Smooth muscle cell (in vitro differentiated cells): ENCODE results near the gene TSPAN9. TPM values are rescaled to one million over a fixed set of nuclear protein-coding genes. Genes with fewer than 3 reads are reported as not detected.

ENCODE experiments used
- DNase-seq: peaks from one replicate; lab custom pipeline; 2025; ENCODE audit not compliant: unreplicated experiment; lab: John Stamatoyannopoulos, UW
- H2AFZ ChIP-seq: fragments of 200-600 bp; sonication (generic); 2 replicates; pipeline ENCODE4 v1.6.0; 2016; ENCODE audit warnings: antibody characterized with exemption, low read depth, mild to moderate bottlenecking
- H3F3A ChIP-seq: fragments of 200-600 bp; sonication (generic); 2 replicates; pipeline ENCODE4 v1.6.0; 2017; ENCODE audit warnings: antibody characterized with exemption, low read depth
- H3K27ac ChIP-seq: fragments of 200-600 bp; sonication (generic); 2 replicates; pipeline ENCODE4 v1.5.1; 2016; ENCODE audit warnings: low read depth, mild to moderate bottlenecking
- H3K27me3 ChIP-seq: fragments of 200-600 bp; sonication (generic); 2 replicates; pipeline ENCODE4 v1.6.1; 2016; ENCODE audit warnings: low read depth, mild to moderate bottlenecking
- H3K36me3 ChIP-seq: fragments of 200-600 bp; sonication (generic); 2 replicates; pipeline ENCODE4 v1.5.1; 2016; ENCODE audit warnings: low read depth
- H3K4me1 ChIP-seq: fragments of 200-600 bp; sonication (generic); 2 replicates; pipeline ENCODE4 v1.5.1; 2016; ENCODE audit warnings: low read depth
- H3K4me2 ChIP-seq: fragments of 200-600 bp; sonication (generic); 2 replicates; pipeline ENCODE4 v1.6.0; 2016; ENCODE audit warnings: mild to moderate bottlenecking
- H3K4me3 ChIP-seq: fragments of 200-600 bp; sonication (generic); 2 replicates; pipeline ENCODE4 v1.5.1; 2016; ENCODE audit warnings: mild to moderate bottlenecking
- H3K79me2 ChIP-seq: fragments of 200-600 bp; sonication (generic); 2 replicates; pipeline ENCODE4 v1.6.0; 2016; ENCODE audit warnings: low read depth, mild to moderate bottlenecking
- H3K9ac ChIP-seq: fragments of 200-600 bp; sonication (generic); 2 replicates; pipeline ENCODE4 v1.6.0; 2016; ENCODE audit warnings: low read depth
- H3K9me3 ChIP-seq: fragments of 200-600 bp; sonication (generic); replicated peaks from 2 replicates; pipeline ENCODE4 v1.5.1; 2016; ENCODE audit warnings: low read depth
- H4K20me1 ChIP-seq: fragments of 200-600 bp; sonication (generic); 2 replicates; pipeline ENCODE4 v1.6.0; 2016; ENCODE audit warnings: low read depth
- CTCF ChIP-seq: fragments of 200-600 bp; sonication (generic); IDR thresholded peaks from 2 replicates; pipeline ENCODE4 v1.5.1; 2017; ENCODE audit warnings: borderline replicate concordance, mild to moderate bottlenecking, antibody characterized with exemption; ENCODE audit not compliant: insufficient read depth, poor library complexity, severe bottlenecking
- WGBS: methylation state at CpG from one replicate; pipeline ENCODE4 v1.1.7; 2016; ENCODE audit warnings: low lambda C conversion rate; 5-methylcytosine and 5-hydroxymethylcytosine counted together
- polyA plus RNA-seq: library from polyadenylated mRNA; unstranded; fragments of >200 nt; fragmentation: Nextera tagmentation; extraction: Ambion mirVana; gene quantifications from 2 replicates; pipeline ENCODE4 v1.2.1, GENCODE V29; 2016
- total RNA-seq: library from RNA; depleted of rRNA; stranded (reverse); fragments of >200 nt; gene quantifications from 2 replicates; pipeline ENCODE4 v1.2.3, GENCODE V29; 2014

The TSPAN9 gene
- total and polyA plus RNA-seq, 2 experiments from 2014 or later: 17.7 to 29.8 TPM

GRCh38 chr12:3207175-3207574 is 130.0 kb downstream of the TSPAN9 start:
- no peaks in the 10 kb centered on the region for H3K79me2 ChIP-seq
- no peaks in the 10 kb centered on the region for H3K27me3 ChIP-seq
- no peaks in the 10 kb centered on the region for H3K36me3 ChIP-seq
- H3K4me3 ChIP-seq: no peak overlapping the region
- H3K4me2 ChIP-seq: no peak overlapping the region
- H3K27ac ChIP-seq: no peak overlapping the region
- WGBS: 61% methylated on average over 7 of the region's 7 CpGs
- H3K9me3 ChIP-seq: no peaks in the 10 kb centered on the region
- H3F3A ChIP-seq: no peaks in the 10 kb centered on the region
- H3K4me1 ChIP-seq: peaks cover 8% of the 10 kb centered on the region
- H2AFZ ChIP-seq: no peak overlapping the region
- no peak overlapping the region for H3K9ac ChIP-seq
- TF ChIP-seq CTCF: no peak
- H4K20me1 ChIP-seq: peaks cover 76% of the 10 kb centered on the region
- DNase-seq: no peak

DNA sequence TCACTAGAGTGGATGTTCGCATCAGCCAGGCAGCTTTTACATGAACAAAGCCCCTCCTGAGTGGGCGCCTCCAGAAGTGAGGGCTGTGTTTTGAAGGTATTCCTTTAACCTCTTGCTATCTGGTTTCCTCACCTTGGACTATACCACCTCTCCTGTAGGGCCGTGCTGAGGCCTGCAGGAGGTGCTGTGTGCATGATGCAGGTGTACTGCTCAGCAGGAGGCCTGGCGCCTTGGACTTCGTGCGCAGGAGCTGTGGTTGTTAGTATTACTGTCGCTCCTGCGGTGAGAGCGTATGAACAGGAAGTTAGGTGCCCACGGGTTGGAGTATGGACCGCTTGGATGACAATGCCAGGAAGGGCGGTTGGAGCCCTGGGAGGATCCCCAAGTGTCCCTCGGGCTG is 130.7 kb downstream of the TSPAN9 start:
- no peak for TF ChIP-seq CTCF
- no peak for DNase-seq
- Histone ChIP-seq H3K79me2 (no peaks in the 10 kb centered on the region), H2AFZ (no peak overlapping the region), H3F3A (no peaks in the 10 kb centered on the region), H3K36me3 (no peaks in the 10 kb centered on the region), H3K27me3 (no peaks in the 10 kb centered on the region), H3K4me1 (peaks cover 8% of the 10 kb centered on the region), H3K4me3 (no peak overlapping the region), H3K9ac (no peak overlapping the region), H3K9me3 (no peaks in the 10 kb centered on the region), H3K27ac (no peak overlapping the region), H3K4me2 (no peak overlapping the region), H4K20me1 (peaks cover 74% of the 10 kb centered on the region)
- WGBS: 77% methylated on average over 13 of the region's 13 CpGs

- H3K9me3 ChIP-seq: no peaks in the 10 kb centered on the region
- H3K79me2 ChIP-seq: no peaks in the 10 kb centered on the region
- DNase-seq: no peak
- no peaks in the 10 kb centered on the region for H3K36me3 ChIP-seq
- 82% methylated on average over 9 of the region's 9 CpGs for WGBS
- no peak overlapping the region for H3K4me2 ChIP-seq
- peaks cover 34% of the 10 kb centered on the region for H3K4me1 ChIP-seq
- no peaks in the 10 kb centered on the region for H3K27me3 ChIP-seq
- H3K27ac ChIP-seq: no peak overlapping the region
- H2AFZ ChIP-seq: no peak overlapping the region
- H3K4me3 ChIP-seq: no peak overlapping the region
- peaks cover 9% of the 10 kb centered on the region for H3F3A ChIP-seq
- no peak for TF ChIP-seq CTCF
- peaks cover 41% of the 10 kb centered on the region for H4K20me1 ChIP-seq
- no peak overlapping the region for H3K9ac ChIP-seq
Measured at GRCh38 chr12:3213188-3213587, 136.0 kb downstream of the TSPAN9 start.

DNA sequence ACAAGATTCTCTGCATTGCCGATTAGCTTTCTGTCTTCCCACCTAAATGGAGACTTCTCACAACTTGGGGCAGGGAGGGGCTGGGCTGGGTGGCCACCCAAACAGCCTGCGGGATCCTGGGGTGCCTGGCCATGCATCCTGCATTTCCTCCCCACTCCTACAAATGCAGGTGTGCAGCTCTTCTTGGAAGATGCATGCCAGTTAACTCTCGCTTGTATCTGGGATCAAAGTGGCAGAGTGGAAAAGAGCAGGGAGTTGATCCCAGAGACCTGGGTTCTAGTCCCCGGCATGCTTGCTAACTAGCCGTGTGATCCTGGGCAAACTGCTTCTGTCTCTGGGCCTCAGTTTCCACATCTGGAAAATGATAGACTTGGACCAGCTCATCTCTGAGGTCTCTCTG is 136.6 kb downstream of the TSPAN9 start:
- no peak for TF ChIP-seq CTCF
- Histone ChIP-seq H3K79me2 (no peaks in the 10 kb centered on the region), H3F3A (peaks cover 13% of the 10 kb centered on the region), H3K9me3 (no peaks in the 10 kb centered on the region), H3K4me2 (no peak overlapping the region), H3K27ac (no peak overlapping the region), H4K20me1 (peaks cover 45% of the 10 kb centered on the region), H3K27me3 (no peaks in the 10 kb centered on the region), H3K4me1 (peaks cover 35% of the 10 kb centered on the region), H3K36me3 (no peaks in the 10 kb centered on the region), H2AFZ (no peak overlapping the region), H3K4me3 (no peak overlapping the region), H3K9ac (no peak overlapping the region)
- no peak for DNase-seq
- WGBS: 91% methylated on average over 5 of the region's 5 CpGs
